ENCODE results near the gene FADS3. TPM values are rescaled to one million over a fixed set of nuclear protein-coding genes. Genes with fewer than 3 reads are reported as not detected.

Gene FADS3
- total and polyA plus RNA-seq, 9 of the 15 experiments (the other 6 are each of a cell fraction or from before 2014, with no cell fraction given): 0.97 to 148 (median 92.7) TPM

DNA sequence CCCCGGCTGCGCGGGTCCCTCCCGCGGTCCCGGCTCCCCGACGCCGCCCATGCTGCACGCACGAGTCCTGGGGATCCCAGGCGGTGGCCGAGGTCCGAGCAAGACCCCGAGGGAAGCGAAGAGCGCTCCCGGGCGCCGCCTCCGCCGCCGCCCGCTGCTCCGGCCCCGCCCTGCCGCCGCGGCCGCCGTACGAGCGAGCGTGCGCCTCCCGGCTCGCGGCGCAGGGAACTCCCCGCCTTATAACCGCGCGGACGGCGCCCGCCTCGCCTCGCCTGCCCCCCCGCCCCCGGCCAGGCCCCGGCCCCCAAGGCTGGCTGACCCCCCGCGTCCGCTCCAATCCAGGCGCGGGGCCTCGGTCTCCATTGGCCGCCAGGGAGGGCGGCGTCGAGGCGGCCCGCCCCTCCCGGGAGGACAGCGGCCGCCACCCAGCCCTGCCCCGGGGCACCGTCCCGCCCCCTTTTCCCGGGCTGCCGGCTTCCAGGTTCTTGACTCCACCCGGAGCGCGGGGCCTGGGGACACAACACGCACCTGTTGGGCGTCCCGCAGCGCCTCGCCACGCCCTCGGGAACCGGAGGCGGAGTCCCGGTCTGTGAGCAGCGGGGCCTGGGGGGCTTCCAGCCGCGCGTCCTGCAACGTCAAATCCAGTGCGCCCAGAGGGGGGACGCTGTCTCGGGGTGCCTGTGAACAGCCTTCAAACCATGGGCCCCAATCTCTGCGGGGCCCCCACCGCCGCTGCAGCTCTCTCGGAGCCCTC lies at the start of gene FADS3 (continued):
- TF ChIP-seq GABPA (tag; conservative IDR thresholded peaks at IDR 0.05; ENCODE audit: low read depth) (no peak), RBFOX2 (IDR thresholded peaks at IDR 0.05; ENCODE audit: low read depth, low read length) (peak; percentile 54), FOXP1 (CRISPR knock-in tag; IDR thresholded peaks at IDR 0.05) (no peak), MTA1 (IDR thresholded peaks at IDR 0.05; ENCODE audit: borderline replicate concordance) (peak; percentile 73; the same call in 1 of the 2 replicates), YBX1 (IDR thresholded peaks at IDR 0.05) (no peak), MEF2A (IDR thresholded peaks at IDR 0.05; ENCODE audit: control insufficient read depth, low read depth, low read length) (no peak), CBX8 (IDR thresholded peaks at IDR 0.05; ENCODE audit: borderline replicate concordance, extremely low read depth, low read depth, low read length, poor library complexity, severe bottlenecking) (no peak), EP300 (IDR thresholded peaks at IDR 0.05; ENCODE audit: low read length) (no peak), ZFPM2 (CRISPR knock-in tag; IDR thresholded peaks at IDR 0.05) (no peak), CBX3 (IDR thresholded peaks at IDR 0.05; ENCODE audit: borderline replicate concordance in 1 of 2, low read length in 2 of 2) (no peak), ZNF77 (CRISPR knock-in tag; IDR thresholded peaks at IDR 0.05) (no peak), U2AF1 (optimal IDR thresholded peaks at IDR 0.05; ENCODE audit: low read depth, low read length) (no peak), CBFA2T3 (IDR thresholded peaks at IDR 0.05) (no peak), ZNF785 (CRISPR knock-in tag; IDR thresholded peaks at IDR 0.05) (no peak), HEY1 (CRISPR knock-in tag; IDR thresholded peaks at IDR 0.05; ENCODE audit: borderline replicate concordance) (no peak), MBD2 (IDR thresholded peaks at IDR 0.05; ENCODE audit: borderline replicate concordance, low read depth) (no peak), RBM25 (IDR thresholded peaks at IDR 0.05; ENCODE audit: low read depth, low read length, severe bottlenecking) (peak; percentile 66), HMG20A (CRISPR knock-in tag; conservative IDR thresholded peaks at IDR 0.05) (no peak), RNF2 (IDR thresholded peaks at IDR 0.05) (no peak)
- TF ChIP-seq, protein P1, sequence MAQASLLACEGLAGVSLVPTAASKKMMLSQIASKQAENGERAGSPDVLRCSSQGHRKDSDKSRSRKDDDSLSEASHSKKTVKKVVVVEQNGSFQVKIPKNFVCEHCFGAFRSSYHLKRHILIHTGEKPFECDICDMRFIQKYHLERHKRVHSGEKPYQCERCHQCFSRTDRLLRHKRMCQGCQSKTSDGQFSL (CRISPR knock-in tag; IDR thresholded peaks at IDR 0.05): 0 out of 2 replicates have a peak, but pooled peaks have one; percentile 5
- TF ChIP-seq, protein P1 (tag; IDR thresholded peaks at IDR 0.05): peak in 1 of 2 experiments; percentile 14; a peak in 1 of 4 replicates
- TF ChIP-seq, protein P2, sequence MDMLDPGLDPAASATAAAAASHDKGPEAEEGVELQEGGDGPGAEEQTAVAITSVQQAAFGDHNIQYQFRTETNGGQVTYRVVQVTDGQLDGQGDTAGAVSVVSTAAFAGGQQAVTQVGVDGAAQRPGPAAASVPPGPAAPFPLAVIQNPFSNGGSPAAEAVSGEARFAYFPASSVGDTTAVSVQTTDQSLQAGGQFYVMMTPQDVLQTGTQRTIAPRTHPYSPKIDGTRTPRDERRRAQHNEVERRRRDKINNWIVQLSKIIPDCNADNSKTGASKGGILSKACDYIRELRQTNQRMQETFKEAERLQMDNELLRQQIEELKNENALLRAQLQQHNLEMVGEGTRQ (CRISPR knock-in tag; IDR thresholded peaks at IDR 0.05): no peak
- TF ChIP-seq, protein P3, sequence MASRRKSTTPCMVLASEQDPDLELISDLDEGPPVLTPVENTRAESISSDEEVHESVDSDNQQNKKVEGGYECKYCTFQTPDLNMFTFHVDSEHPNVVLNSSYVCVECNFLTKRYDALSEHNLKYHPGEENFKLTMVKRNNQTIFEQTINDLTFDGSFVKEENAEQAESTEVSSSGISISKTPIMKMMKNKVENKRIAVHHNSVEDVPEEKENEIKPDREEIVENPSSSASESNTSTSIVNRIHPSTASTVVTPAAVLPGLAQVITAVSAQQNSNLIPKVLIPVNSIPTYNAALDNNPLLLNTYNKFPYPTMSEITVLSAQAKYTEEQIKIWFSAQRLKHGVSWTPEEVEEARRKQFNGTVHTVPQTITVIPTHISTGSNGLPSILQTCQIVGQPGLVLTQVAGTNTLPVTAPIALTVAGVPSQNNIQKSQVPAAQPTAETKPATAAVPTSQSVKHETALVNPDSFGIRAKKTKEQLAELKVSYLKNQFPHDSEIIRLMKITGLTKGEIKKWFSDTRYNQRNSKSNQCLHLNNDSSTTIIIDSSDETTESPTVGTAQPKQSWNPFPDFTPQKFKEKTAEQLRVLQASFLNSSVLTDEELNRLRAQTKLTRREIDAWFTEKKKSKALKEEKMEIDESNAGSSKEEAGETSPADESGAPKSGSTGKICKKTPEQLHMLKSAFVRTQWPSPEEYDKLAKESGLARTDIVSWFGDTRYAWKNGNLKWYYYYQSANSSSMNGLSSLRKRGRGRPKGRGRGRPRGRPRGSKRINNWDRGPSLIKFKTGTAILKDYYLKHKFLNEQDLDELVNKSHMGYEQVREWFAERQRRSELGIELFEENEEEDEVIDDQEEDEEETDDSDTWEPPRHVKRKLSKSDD (conservative IDR thresholded peaks at IDR 0.05; ENCODE audit: low read length): no peak

Measured in K562 (cell line).